ENCODE measurements around the gene SCYGR6.

- no peak for TF ChIP-seq EP300 (IDR thresholded peaks at IDR 0.05)
- no peak for TF ChIP-seq CTCF (IDR thresholded peaks at IDR 0.05)
Measured at GRCh38 chr2:227772197-227772661, 47.7 kb upstream of the SCYGR6 start.

Data from ovary (tissue), 3 donors.